Cortex of kidney (tissue), 1 donor: ENCODE measurements around the gene CACNA2D2.

Experiments used
- DNase-seq: peaks from one replicate; lab custom pipeline; 2025; lab: John Stamatoyannopoulos, UW

Gene CACNA2D2

DNA sequence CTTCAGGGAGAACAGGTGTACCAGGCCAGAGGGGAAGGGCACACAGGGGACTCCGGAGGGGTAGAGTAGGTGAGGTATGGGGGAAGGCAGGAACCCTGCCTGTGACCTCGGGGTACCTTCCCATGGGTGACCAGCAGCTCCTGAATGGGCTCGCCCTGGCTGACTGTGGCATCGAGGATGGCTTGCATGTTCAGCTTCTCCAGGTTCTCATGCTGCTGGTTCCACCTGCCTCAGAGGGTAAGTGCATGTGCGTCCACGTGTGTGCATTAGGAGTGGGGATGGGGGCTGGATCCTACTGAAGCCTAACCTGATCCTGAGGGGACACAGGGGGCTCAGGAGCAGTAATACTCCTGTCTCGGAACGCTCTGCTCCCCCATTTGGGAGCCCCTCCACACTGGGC, 158.4 kb downstream of the CACNA2D2 start:
- no peak for DNase-seq

DNA sequence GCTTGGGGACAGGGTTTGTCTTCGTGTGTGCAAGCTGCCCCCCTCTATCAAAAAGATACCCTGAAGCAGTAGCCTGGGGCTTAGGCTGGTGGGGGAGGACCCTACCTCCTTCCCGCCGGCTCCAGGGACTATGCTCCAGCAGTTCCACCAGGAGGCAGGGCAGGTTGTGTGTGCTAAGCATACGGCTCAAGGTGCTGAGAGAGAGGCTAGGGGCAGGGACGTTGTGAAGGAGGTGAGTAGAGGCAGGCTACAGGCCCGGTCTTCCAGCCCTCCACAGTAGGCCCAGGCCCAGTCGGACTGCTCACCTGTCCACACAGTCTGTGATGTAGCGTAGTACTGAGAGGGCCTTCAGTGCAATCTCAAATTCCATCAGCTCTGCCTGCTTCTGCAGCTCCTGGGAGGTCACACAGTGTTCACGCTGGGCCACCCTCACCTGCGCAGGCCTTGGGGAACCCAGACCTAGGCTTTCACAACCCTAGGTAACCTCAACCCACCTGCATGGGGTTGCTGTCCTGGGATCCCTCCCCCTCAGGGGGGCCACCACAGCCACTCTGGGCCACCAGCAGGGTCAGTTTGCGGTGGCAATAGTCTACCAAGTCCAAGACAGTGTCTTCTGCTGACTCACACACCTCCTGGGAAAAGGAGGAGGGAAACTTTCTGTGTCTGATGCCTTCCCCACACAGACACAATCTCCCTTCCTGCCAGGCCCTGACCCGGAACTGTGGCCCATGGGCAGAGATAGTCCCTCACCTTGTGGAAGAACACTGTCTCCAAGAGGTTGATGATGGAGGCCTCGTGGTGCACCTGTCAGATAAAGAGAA, 160.4 kb downstream of the CACNA2D2 start:
- no peak for DNase-seq

DNA sequence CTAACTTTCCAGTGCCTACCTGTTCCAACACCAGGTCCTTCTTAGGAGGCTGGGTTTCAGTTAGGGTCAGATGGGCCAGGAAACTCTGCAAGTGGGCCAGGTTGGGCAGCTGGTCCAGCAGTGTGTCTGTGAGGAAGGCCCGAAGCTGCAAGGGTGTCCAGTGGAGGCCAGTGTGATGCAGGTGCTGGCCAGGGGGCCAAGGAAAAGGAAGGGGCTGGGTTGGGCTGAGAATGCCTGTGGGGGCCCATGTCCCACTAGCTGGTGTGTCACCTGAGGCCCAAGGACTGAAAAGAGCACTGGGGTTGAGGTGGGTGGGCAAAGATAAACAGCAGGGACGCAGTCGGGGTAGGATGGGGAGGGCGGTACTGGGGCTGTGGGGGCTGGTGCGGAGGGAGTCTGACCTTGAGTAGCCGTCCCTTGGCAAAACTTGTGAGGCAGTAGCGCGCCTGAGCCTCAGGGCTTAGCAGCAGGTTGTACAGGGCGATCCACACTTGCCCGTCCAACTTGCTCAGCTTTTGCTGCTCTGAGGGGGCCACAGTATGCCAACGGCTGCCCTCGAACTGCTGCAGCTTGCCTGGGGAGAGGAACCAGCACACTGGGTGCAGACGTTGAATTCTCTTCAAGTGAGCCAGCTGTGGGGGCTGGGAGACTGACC, 161.3 kb downstream of the CACNA2D2 start:
- no peak for DNase-seq

DNA sequence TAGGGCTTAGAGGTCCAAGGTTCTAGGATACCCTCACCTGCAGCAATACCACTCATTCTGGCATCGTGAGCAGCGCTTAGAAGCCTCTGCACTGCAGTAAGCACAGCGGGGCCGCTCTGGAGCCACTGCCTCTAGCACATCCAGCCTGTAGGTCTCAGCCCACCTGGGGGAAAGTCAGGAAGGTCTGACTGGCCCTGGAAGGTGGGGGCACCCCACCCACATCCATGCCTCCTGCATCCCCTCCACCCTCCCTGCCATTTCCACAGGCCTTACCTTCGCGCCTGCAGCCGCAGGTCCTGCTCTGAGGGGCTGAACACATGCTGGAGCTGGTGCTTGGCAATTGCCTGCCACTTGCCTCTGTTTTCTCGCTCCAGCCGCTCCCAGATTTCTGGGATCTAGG, 161.9 kb downstream of the CACNA2D2 start:
- DNase-seq = no peak

DNA sequence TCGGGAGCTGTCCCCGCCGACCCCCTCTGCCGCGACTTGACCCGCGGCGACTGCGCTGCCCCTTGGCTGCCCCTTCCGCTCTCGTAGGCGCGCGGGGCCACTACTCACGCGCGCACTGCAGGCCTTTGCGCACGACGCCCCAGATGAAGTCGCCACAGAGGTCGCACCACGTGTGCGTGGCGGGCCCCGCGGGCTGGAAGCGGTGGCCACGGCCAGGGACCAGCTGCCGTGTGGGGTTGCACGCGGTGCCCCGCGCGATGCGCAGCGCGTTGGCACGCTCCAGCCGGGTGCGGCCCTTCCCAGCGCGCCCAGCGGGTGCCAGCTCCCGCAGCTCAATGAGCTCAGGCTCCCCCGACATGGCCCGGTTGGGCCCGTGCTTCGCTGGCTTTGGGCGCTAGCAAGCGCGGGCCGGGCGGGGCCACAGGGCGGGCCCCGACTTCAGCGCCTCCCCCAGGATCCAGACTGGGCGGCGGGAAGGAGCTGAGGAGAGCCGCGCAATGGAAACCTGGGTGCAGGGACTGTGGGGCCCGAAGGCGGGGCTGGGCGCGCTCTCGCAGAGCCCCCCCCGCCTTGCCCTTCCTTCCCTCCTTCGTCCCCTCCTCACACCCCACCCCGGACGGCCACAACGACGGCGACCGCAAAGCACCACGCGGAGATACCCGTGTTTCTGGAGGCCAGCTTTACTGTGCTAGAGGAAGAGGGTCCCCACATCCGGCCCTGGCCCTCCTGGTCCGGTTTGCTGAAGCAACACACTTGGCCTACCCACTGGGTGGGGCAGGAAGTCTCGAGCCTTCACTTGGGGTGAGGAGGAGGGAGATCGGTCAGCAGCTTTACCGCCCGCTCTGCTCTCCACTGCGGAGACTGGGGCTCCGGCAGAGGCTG, 162.7 kb downstream of the CACNA2D2 start, which contains the start of gene RASSF1:
Gene RASSF1, minus strand, starts transcription at position 389 of the 882 bp plus-strand sequence. Its CDS starts 31 bp downstream, at position 358.
- DNase-seq = no peak

DNA sequence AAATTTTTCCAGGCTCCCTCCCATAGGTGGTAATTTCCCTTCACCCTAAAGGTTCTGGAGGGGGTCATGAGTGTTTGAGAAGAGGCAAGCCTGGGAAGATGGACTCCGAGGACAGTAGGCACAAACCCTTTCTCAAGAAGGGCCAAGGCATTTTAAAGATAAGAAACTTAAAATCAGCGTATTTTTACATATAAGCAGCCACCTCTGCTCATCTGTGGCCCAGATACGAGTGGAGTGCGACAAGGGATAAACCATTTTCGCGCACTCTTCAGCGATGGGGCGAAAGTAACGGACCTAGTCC, 163.3 kb downstream of the CACNA2D2 start:
- no peak for DNase-seq

DNA sequence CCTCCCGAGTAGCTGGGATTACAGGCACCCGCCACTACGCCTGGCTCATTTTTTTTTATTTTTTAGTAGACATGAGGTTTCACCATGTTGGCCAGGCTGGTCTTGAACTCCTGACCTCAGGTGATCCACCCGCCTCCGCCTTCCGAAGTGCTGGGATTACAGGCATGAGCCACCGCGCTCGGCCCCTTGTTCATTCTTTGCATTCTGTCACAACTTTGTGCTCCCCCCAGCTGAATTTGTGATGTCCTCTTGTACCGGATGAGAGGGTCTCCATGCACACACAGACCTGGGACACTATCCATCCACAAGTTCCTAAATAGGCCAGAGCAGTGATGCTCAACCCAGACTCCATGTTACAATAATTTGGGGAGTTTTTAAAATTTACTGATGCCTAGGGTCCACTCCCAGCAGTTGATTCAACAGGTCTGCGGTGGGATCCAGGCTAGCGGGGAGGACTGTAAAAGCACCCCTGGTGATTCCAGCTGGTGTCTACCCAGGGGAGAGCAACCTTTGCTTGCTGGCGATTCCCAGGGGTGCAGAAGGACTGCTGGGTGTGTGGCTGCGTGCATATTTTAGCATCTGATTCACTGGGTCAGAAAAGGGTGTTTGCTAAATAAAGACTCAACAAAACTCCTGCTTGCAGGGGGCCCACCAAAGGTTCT, 163.8 kb downstream of the CACNA2D2 start:
- no peak for DNase-seq

DNA sequence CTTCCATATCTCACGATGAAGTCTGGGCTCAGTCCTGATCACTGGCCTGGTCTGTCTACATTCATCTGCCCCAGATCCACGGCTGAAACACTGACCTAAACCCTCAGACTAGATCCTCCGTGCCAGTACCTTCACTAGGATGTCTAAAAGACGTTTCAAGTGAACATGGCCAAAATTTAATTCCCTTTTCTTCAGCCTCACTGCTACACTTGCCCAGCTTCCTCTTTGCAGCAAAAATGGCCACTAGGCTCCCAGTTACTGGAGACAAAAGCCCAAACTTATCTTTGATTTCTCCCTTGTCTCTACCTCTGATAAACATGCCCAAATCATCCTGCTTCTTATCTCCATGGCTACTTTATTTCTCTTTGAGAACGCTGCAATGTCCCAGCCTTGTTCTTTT, 164.5 kb downstream of the CACNA2D2 start:
- no peak for DNase-seq

DNA sequence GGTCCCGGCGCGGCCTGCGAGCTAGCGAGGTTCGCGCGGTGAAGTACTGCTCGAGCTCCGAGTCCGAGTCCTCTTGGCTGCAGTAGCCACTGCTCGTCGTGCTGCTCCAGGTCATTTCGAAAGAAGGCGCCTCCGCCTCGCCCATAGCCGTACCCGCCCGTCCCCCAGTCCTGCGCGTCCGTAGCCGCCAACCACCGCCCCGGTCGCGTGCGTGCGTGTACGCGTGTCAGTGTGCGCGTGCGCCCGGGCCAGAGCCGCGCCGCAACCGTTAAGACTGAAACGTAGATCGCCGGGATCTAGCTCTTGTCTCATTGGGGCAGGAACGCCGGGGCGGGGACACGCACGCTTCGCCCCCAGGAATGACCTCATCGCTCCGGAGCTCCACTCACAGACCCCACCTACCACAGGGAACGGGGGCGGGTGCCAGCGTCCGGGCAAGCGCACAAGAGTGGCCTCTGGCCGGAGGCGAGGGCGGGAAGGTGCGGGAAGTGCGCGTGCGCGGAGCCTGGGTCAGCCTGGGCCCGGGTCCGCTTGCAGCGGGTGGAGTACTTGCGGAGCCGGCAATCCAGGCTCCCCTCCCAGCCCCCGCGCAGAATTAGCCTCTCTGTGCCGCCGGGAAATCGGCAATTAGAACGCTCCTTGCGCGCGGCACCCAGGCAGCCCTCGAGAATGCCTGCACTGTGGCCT, 166.1 kb downstream of the CACNA2D2 start:
- DNase-seq = peak; percentile 91

DNA sequence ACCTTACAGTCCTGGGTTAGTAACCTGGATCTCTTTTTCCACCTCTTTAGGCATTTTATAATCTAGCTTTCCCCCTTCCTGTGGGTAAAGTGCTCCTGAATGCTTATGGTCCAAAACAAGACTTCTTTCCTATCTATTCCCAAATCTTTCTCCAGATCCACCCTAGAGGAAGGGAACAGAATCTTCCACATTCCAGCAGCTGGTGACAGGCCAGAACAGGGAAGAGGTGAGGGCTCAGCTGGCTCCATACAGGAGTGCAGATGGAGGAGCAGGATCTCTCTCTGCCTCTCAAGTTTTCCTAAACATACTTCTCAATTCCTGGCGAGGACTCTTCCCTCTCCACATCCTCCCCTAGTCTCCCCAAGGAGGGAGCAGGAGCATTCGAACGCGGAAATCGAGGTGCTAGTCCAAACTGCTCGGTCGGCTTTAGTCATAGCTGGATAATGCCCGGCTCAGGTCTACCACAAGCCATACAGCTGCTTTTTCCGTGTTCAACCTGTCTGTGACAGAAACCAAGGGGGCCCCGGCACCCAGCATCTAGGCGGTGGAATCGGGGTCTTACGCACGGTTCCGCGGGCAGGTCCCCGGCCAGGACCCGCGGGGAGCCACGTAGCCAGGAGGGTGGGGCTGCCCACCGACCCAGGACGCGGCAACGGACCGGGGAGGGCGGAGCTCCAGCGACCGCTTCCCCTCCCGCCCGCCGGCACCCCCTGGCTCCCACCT, 166.8 kb downstream of the CACNA2D2 start:
- no peak for DNase-seq

DNA sequence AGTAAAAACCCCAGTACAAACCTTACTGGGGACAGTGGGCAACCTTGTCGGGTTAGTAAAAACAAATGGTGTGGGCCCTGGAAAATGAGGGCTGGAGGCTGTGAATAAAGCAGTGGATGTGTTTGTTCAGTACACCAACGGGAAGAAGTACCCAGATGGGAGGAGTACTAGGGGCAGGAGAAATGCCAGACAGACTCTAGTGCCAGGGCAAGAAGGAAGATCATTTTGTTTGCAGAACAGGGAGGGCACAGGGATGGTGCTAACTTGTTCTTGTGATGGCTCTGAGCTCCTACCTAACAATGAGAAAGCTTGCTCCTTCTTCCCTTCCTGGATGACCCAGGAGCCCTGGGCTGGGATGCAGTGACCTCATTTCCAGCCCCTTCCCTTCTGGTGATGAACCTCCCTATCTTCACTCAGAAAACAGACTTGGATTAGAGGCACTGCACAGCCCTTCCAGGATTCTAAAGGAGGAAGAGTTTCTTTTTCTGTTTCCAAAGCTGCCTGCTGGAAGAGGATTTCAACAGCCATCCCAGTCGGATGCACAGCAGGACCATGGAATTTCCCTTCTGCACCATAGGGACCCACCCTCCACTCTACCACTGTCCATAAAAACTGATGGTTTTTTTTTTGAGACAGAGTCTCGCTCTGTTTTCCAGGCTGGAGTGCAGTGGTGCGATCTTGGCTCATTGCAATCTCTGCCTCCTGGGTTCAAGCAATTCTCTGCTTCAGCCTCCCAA, 168.9 kb downstream of the CACNA2D2 start:
- no peak for DNase-seq

DNA sequence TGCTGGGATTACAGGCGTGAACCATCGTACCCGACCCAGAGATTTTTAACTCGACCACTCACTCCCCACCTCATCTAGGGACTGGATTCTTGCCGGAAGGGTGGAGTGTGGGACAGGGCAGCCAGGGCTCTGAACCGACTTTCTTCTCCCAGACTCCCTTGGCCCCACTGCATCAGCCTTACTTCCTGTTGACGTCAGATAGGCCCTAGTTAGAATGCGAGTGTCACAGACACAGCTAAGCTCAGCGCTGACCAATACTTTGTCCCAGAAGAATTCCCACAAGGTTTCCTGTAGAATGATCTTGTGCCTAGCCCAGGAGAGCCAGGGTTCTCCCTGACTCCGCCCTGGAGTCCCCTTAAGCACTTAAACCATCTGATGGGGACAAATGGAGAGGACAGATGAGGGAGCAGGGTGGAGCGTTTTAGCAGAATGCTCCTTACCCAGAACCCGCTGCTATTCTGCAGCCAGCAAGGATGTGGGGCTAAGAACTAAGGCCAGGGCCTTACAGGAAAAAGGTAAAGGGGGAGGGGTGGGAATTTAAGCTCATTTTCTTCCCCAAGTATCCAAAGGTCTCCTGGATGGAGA, 169.6 kb downstream of the CACNA2D2 start:
- no peak for DNase-seq

DNA sequence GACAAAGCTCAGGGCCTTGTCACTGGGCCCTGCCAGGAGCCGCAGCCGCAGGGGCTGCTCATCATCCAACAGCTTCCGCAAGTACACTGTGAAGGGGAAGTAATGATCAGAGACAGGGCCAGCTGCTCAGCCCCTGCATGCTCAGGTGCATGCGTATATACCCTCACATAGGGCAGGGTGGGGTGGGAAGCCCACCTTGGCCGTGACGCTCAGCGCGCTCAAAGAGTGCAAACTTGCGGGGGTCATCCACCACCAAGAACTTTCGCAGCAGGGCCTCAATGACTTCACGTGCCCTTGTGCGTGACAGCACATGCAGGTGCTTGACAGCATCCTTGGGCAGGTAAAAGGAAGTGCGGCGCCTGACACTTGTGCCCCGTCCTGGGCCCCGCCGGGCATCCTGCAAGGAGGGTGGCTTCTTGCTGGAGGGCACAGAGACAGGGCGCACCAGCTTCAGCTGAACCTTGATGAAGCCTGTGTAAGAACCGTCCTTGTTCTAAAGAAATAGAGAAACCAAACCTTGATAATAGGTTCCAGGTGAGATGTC, 172.0 kb downstream of the CACNA2D2 start:
- no peak for DNase-seq

DNA sequence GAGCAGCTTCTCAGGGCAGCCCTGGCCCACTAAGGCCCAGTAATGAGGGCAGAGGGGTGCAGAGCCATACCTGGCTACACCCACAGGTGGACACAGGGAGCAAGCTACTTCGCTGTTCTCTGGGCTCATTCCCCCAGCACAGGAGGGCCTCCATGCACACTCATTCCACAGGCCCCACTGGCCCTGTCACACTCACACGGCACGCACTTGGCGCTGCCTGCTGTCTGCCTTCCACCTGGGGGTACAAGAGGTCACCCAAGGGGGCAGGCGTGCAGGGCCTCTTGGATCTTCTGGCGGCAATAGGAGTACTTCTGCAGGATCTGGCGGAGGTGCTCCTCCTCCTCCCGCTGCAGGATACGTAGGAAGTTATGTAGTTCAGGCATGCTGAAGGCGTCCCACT, 173.1 kb downstream of the CACNA2D2 start:
- DNase-seq = no peak

DNA sequence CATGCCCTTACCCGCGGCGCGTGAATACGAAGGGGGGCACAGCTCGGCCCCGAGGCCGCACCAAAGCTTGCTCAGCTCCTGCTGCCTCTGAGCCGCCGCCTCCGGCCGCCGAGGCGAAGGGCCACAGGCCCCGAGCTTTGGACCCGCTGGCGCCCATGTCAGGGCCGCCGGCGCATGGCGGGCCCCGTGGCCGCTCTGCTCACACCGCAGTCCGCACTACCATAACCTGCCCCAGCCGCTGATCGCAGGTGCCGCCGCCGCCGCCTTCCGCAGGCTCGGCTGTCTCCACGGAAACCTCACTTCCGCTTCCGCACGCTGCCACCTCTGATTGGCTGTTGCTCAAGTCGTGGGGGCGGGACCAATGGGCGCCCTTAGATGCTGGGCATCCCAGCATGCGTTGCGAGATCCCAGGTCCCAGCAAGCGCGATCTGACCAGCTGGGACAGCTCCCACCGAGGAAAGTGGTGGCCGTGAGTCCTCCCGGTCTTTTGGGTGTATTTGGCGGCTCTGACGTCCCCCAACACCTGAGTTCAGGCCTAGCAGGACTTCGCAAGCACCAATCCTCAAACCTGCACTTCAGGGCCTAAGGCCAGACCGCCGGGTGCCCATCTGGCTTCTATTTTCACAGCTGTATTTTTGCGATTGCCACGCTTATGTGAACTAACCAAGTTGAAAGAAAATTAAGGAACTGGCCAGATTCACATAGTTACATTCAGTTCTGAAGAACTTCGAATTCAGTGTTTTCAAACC, 175.3 kb downstream of the CACNA2D2 start, which contains the start of gene TUSC2:
Gene TUSC2, minus strand, starts transcription at position 281 of the 749 bp plus-strand sequence. Its CDS starts 124 bp downstream, at position 157.
- no peak for DNase-seq

DNA sequence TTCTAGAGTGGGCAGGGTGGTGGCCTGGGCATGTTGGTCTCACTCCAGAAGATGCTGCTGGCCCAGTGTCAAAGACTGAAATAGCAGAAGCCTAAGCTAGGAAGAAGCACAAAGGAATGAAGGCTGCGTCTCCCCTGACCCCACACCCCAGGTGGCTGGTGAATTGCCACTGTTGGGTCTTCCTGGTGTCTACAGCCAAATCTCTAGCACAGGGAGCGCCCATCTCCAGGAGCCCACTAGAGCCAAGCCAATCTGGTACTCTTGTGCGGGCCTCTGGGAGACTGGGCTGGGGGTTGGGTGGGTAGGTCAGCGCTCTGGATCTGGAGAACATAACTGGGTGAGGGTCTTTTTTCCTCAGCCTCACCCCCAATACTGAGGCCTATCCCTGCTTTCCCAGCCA, 176.3 kb downstream of the CACNA2D2 start:
- DNase-seq = no peak

DNA sequence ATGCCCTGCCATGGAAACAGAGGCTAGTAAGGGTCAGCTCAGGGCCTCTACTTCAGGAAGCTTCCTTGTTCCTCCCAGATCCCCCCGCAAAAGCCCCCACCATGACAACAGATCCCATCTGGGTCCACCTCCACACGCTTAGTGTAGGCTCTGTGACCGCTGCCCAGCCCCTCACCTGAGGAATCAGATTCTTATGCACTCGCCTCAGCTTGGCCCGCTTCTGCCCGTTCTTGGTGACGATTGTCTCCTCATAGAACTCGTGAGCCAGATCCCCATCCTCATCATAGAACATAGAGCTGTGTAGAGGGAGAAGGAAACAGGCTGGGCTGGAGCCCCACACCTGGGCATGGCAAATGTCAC, 177.3 kb downstream of the CACNA2D2 start:
- no peak for DNase-seq

DNA sequence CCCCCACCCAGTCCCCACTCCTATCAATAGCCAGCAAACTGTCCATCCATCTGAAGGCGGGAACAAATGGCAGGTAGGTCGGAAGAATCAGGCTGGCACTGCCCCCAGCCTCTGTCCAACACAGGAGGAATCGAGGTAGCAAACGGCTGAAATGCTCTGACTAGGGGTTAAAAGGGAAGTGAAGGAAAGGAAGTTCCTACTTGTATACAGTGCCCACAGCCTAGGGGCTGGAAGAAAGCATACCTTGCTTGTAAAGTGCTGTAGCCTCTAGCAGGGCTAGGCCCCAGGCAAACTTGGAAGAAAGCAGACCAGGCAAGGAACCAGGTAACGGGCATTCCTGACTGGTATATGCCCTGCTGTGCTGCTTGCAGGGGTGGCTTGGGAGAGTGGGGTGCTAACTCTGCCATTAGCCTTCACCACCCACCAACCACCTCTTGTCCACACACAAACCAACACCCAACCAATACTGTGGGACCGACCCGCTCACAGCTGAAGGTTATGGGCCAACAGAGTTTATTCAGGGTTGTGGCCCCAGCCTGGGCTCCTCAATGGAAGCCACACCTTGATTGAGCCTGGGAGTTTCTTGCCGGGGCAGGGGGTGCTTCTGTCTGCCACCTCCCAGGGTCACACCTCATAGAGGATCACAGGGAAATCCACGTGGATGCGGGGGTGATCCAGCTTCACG, 177.8 kb downstream of the CACNA2D2 start:
- no peak for DNase-seq
